CD4-positive, alpha-beta T cell (primary cell): ENCODE data around the gene F2RL2. TPM values are rescaled to one million over a fixed set of nuclear protein-coding genes. Genes with fewer than 3 reads are reported as not detected.

Experiments used
- ATAC-seq: fragments of 200-7000 bp; cut with Tn5 transposase; one replicate; pipeline ENCODE4 v1.10.0; 2022; ENCODE audit warnings: mild to moderate bottlenecking; ENCODE audit not compliant: poor library complexity
- CTCF ChIA-PET: fragments of 350-600 bp; sonication (Branson Sonifier 250); formaldehyde crosslinking; loops from one replicate; lab custom pipeline; 2021; ENCODE audit warnings: antibody characterized with exemption, inconsistent platforms; lab: Charles Lee
- POLR2A ChIA-PET: fragments of 350-600 bp; sonication (Branson Sonifier 250); formaldehyde crosslinking; loops from one replicate; lab custom pipeline; 2021; ENCODE audit warnings: antibody characterized with exemption, inconsistent platforms; lab: Charles Lee
- DNase-seq, 14 experiments: peaks; one replicate each; pipeline ENCODE4 v3.0.0-alpha.2; 2013 to 2020; ENCODE audit warnings: mixed read lengths in 2 of 14
- H3K27ac ChIP-seq, 2 donors: one replicate each; pipeline versions ENCODE4 v1.5.1 to v1.7.0; 2013; ENCODE audit warnings: low read length in 2 of 2, low read depth in 1 of 2, mild to moderate bottlenecking in 1 of 2
- H3K27me3 ChIP-seq, 2 experiments: 1 replicate in 1 of 2; 2 replicates in 1 of 2; pipeline versions ENCODE4 v1.6.1 to v1.7.0; 2013; ENCODE audit warnings: low read length in 2 of 2, control low read depth in 1 of 2, mild to moderate bottlenecking in 1 of 2, moderate library complexity in 1 of 2; ENCODE audit not compliant: insufficient read depth in 2 of 2, control insufficient read depth in 1 of 2
- H3K36me3 ChIP-seq: one replicate; pipeline ENCODE4 v1.6.1; 2013; ENCODE audit warnings: low read length, control low read depth; ENCODE audit not compliant: insufficient read depth
- H3K4me1 ChIP-seq: one replicate; pipeline ENCODE4 v1.6.1; 2013; ENCODE audit warnings: low read length, control low read depth; ENCODE audit not compliant: insufficient read depth
- H3K4me3 ChIP-seq: one replicate; pipeline ENCODE4 v1.5.1; 2013; ENCODE audit warnings: mild to moderate bottlenecking, low read length, moderate library complexity
- H3K9me3 ChIP-seq, 2 experiments: 1 replicate in 1 of 2; 2 replicates in 1 of 2; pipeline versions ENCODE4 v1.6.1 to v1.7.0; 2013; ENCODE audit warnings: low read length in 2 of 2, mild to moderate bottlenecking in 2 of 2, control low read depth in 1 of 2, moderate library complexity in 1 of 2; ENCODE audit not compliant: control insufficient read depth in 1 of 2, insufficient read depth in 1 of 2
- H3K27ac Mint-ChIP-seq: one replicate; pipeline ENCODE4 v1.8.0; 2020; ENCODE audit warnings: mixed read lengths
- H3K27me3 Mint-ChIP-seq: one replicate; pipeline ENCODE4 v1.8.0; 2021; ENCODE audit warnings: mixed read lengths
- H3K36me3 Mint-ChIP-seq: one replicate; pipeline ENCODE4 v1.8.0; 2021; ENCODE audit warnings: low read depth, mixed read lengths
- H3K4me1 Mint-ChIP-seq: one replicate; pipeline ENCODE4 v1.8.0; 2021; ENCODE audit warnings: low read depth, mixed read lengths
- H3K4me3 Mint-ChIP-seq: one replicate; pipeline ENCODE4 v1.8.0; 2020; ENCODE audit warnings: mild to moderate bottlenecking, mixed read lengths
- H3K9me3 Mint-ChIP-seq: one replicate; pipeline ENCODE4 v1.8.0; 2020; ENCODE audit warnings: mixed read lengths
- intact Hi-C, 2 experiments: fragments of 100-400 bp; cut with DNase I in 1 of 2; cut with micrococcal nuclease in 1 of 2; formaldehyde crosslinking; loops; one replicate each; pipeline versions ENCODE4 v1.15.1 to v1.9.0; 2023 to 2025; cut with DNase I, micrococcal nuclease
- total RNA-seq, 174 experiments: library from RNA in 2 of 174; stranded (reverse) in 2 of 174; gene quantifications; one replicate each; pipeline ENCODE4 v1.2.3 and lab custom pipeline; 2021 to 2026
- TF ChIP-seq, protein P1 (sequence below): fragments of 200-600 bp; IDR thresholded peaks from one replicate; pipeline ENCODE4 v1.8.0; 2022; ENCODE audit warnings: antibody characterized with exemption, mild to moderate bottlenecking

The F2RL2 gene
- total RNA-seq, 2 experiments from 2014 or later: not detected

DNA sequence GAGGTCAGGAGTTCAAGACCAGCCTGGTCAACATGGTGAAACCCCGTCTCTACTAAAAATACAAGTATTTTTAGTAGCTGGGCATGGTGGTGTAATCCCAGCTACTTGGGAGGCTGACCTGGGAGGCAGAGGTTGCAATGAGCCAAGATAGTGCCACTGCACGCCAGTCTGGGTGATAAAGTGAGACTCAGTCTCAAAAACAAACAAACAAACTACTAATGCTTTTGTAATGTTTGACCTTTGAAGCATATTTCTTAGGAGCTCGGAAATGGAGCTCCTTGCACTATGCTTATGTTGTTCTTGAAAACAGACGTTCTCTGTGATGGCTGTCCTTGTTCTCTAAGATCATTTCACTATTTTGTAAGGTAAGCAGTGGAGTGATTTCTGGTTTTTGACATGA, 6.0 kb downstream of the F2RL2 start:
- H3K36me3 ChIP-seq: peaks cover 65% of the 10 kb centered on the region
- POLR2A ChIA-PET: no interaction called here

DNA sequence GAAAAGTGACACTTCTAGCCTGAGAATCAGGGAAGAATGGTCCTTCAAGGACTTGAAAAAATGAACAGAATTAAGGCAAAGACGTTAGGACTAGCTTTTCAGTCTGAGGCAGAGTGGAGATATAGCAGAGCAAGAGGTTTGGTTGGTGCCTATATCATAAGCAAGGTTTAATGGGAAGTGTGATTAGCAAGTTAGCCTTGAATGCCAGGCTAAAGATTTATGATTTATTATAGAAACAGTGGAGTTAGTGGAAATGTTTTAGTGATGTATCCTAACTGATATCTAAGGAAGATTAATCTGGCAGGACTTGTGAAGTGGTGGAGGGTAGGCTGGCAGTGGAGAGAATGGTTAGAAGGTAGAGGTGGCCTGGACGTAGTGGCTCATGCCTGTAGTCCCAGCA, 7.0 kb downstream of the F2RL2 start:
- no peaks in the 10 kb centered on the region for H3K4me1 Mint-ChIP-seq
- no peaks in the 10 kb centered on the region for H3K27me3 Mint-ChIP-seq
- no peak for DNase-seq
- peaks cover 72% of the 10 kb centered on the region for H3K36me3 ChIP-seq
- ChIA-PET CTCF (interaction anchor here (1.8 kb wide), 1 partner anchor 15 kb away, joined by 6 read pairs; no protein-coding TSS in a partner anchor), POLR2A (no interaction called here)
- intact Hi-C loops: no loop called here
- H3K36me3 Mint-ChIP-seq: peaks cover 87% of the 10 kb centered on the region
- no peak overlapping the region for H3K4me3 ChIP-seq
- no peaks in the 10 kb centered on the region for H3K27me3 ChIP-seq
- H3K9me3 Mint-ChIP-seq: no peaks in the 10 kb centered on the region
- H3K4me1 ChIP-seq: no peaks in the 10 kb centered on the region
- no peak overlapping the region for H3K27ac Mint-ChIP-seq
- TF ChIP-seq, protein P1, sequence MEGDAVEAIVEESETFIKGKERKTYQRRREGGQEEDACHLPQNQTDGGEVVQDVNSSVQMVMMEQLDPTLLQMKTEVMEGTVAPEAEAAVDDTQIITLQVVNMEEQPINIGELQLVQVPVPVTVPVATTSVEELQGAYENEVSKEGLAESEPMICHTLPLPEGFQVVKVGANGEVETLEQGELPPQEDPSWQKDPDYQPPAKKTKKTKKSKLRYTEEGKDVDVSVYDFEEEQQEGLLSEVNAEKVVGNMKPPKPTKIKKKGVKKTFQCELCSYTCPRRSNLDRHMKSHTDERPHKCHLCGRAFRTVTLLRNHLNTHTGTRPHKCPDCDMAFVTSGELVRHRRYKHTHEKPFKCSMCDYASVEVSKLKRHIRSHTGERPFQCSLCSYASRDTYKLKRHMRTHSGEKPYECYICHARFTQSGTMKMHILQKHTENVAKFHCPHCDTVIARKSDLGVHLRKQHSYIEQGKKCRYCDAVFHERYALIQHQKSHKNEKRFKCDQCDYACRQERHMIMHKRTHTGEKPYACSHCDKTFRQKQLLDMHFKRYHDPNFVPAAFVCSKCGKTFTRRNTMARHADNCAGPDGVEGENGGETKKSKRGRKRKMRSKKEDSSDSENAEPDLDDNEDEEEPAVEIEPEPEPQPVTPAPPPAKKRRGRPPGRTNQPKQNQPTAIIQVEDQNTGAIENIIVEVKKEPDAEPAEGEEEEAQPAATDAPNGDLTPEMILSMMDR: no peak
- H3K27ac ChIP-seq: no peak overlapping the region
- no peaks in the 10 kb centered on the region for H3K9me3 ChIP-seq
- no peak for ATAC-seq
- no peak overlapping the region for H3K4me3 Mint-ChIP-seq

More for the DNA sequence above, 6.0 kb downstream of the F2RL2 start:
- no peak overlapping the region for H3K4me3 Mint-ChIP-seq
- Histone ChIP-seq H3K27me3 (no peaks in the 10 kb centered on the region), H3K27ac (no peak overlapping the region), H3K4me3 (no peak overlapping the region), H3K4me1 (no peaks in the 10 kb centered on the region), H3K9me3 (no peaks in the 10 kb centered on the region)
- peaks cover 85% of the 10 kb centered on the region for H3K36me3 Mint-ChIP-seq
- CTCF ChIA-PET: no interaction called here
- ATAC-seq: no peak
- H3K27ac Mint-ChIP-seq: no peak overlapping the region
- TF ChIP-seq, protein P1: no peak
- H3K27me3 Mint-ChIP-seq: no peaks in the 10 kb centered on the region
- no peaks in the 10 kb centered on the region for H3K4me1 Mint-ChIP-seq
- no peak for DNase-seq
- intact Hi-C loops: no loop called here
- H3K9me3 Mint-ChIP-seq: no peaks in the 10 kb centered on the region

DNA sequence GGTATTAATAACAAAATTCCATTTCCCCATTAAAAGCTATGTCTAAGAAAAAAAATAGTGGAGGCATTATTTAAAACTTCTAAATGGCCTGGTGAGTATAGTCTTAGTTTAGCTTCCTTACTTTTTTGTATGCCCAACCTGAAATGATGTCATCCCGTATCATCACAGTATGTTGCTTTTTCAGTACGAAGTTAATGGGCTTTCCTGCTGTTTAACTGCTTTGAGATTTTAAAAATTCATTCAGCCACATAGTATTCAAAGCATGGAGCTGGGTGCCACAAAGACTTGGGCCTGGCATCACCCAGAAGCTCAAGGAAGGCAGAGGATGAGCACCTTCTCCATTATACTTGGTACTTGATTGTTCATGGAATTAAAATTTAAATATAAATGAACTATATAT, 7.4 kb downstream of the F2RL2 start:
- Mint-ChIP-seq H3K4me3 (no peak overlapping the region), H3K27me3 (no peaks in the 10 kb centered on the region), H3K4me1 (no peaks in the 10 kb centered on the region), H3K9me3 (no peaks in the 10 kb centered on the region), H3K36me3 (peaks cover 87% of the 10 kb centered on the region), H3K27ac (no peak overlapping the region)
- Histone ChIP-seq H3K36me3 (peaks cover 72% of the 10 kb centered on the region), H3K4me1 (no peaks in the 10 kb centered on the region), H3K27ac (no peak overlapping the region), H3K9me3 (no peaks in the 10 kb centered on the region), H3K27me3 (no peaks in the 10 kb centered on the region), H3K4me3 (no peak overlapping the region)
- TF ChIP-seq, protein P1: no peak
- ChIA-PET POLR2A (no interaction called here), CTCF (interaction anchor here (1.8 kb wide), 1 partner anchor 14 kb away, joined by 6 read pairs; no protein-coding TSS in a partner anchor)
- intact Hi-C loops: no loop called here
- DNase-seq: no peak
- no peak for ATAC-seq
